NT2/D1 (cell line): ENCODE measurements around the gene PDE1C.

Experiments
- DNase-seq: peaks from one replicate; pipeline ENCODE4 v3.0.0-alpha.2; 2011; ENCODE audit warnings: low read depth, low spot score
- H3K27me3 ChIP-seq: 2 replicates; pipeline ENCODE4 v1.6.0; 2011; ENCODE audit warnings: mild to moderate bottlenecking; ENCODE audit not compliant: insufficient read length, insufficient read depth
- H3K36me3 ChIP-seq: 2 replicates; pipeline ENCODE4 v1.6.1; 2011; ENCODE audit warnings: mild to moderate bottlenecking, low read length, mixed read lengths; ENCODE audit not compliant: insufficient read depth, insufficient read length
- H3K4me1 ChIP-seq: 2 replicates; pipeline ENCODE4 v1.5.1; 2011; ENCODE audit not compliant: insufficient read depth, insufficient read length
- H3K4me3 ChIP-seq: 2 replicates; pipeline ENCODE4 v1.5.1; 2011; ENCODE audit warnings: low read depth; ENCODE audit not compliant: insufficient read length
- H3K9ac ChIP-seq: 2 replicates; pipeline ENCODE4 v1.6.0; 2011; ENCODE audit warnings: low read depth; ENCODE audit not compliant: insufficient read length
- H3K9me3 ChIP-seq: 2 replicates; pipeline ENCODE4 v1.5.1; 2011; ENCODE audit warnings: mild to moderate bottlenecking, low read length; ENCODE audit not compliant: insufficient read depth
- SUZ12 ChIP-seq: IDR thresholded peaks from 2 replicates; pipeline ENCODE4 v1.6.1; 2011; ENCODE audit not compliant: insufficient read length, insufficient read depth; ENCODE audit errors: extremely low read depth
- YY1 ChIP-seq: IDR thresholded peaks from 2 replicates; pipeline ENCODE4 v1.6.1; 2011; ENCODE audit not compliant: insufficient read length, insufficient read depth
- ZNF274 ChIP-seq: IDR thresholded peaks from 2 replicates; pipeline ENCODE4 v1.6.1; 2011; ENCODE audit warnings: mild to moderate bottlenecking, low read depth, low read length

PDE1C gene

GRCh38 chr7:31874631-31875386, 195.4 kb downstream of the PDE1C start:
- Histone ChIP-seq H3K4me3 (no peak overlapping the region), H3K9ac (no peak overlapping the region), H3K9me3 (no peaks in the 10 kb centered on the region), H3K27me3 (no peaks in the 10 kb centered on the region), H3K4me1 (no peaks in the 10 kb centered on the region), H3K36me3 (no peaks in the 10 kb centered on the region)
- DNase-seq, result no peak
- TF ChIP-seq ZNF274, result no peak
- TF ChIP-seq YY1, result no peak
- no peak for TF ChIP-seq SUZ12

- no peaks in the 10 kb centered on the region for H3K36me3 ChIP-seq
- no peak for TF ChIP-seq SUZ12
- TF ChIP-seq YY1, result no peak
- no peak for TF ChIP-seq ZNF274
- no peak overlapping the region for H3K4me3 ChIP-seq
- no peaks in the 10 kb centered on the region for H3K4me1 ChIP-seq
- H3K9ac ChIP-seq, result no peak overlapping the region
- no peaks in the 10 kb centered on the region for H3K27me3 ChIP-seq
- H3K9me3 ChIP-seq, result no peaks in the 10 kb centered on the region
- DNase-seq, result no peak
These were observed 196.2 kb downstream of the PDE1C start for GRCh38 chr7:31873816-31874597.

GRCh38 chr7:31872545-31873370, 197.4 kb downstream of the PDE1C start:
- no peak for TF ChIP-seq SUZ12
- no peak for TF ChIP-seq YY1
- TF ChIP-seq ZNF274, result no peak
- no peaks in the 10 kb centered on the region for H3K36me3 ChIP-seq
- H3K4me1 ChIP-seq, result no peaks in the 10 kb centered on the region
- H3K9me3 ChIP-seq, result no peaks in the 10 kb centered on the region
- no peak overlapping the region for H3K4me3 ChIP-seq
- H3K9ac ChIP-seq, result no peak overlapping the region
- no peaks in the 10 kb centered on the region for H3K27me3 ChIP-seq
- no peak for DNase-seq

- no peak for TF ChIP-seq YY1
- TF ChIP-seq SUZ12, result no peak
- no peak for TF ChIP-seq ZNF274
- Histone ChIP-seq H3K27me3 (no peaks in the 10 kb centered on the region), H3K4me1 (no peaks in the 10 kb centered on the region), H3K9me3 (no peaks in the 10 kb centered on the region), H3K9ac (no peak overlapping the region), H3K4me3 (no peak overlapping the region), H3K36me3 (no peaks in the 10 kb centered on the region)
- no peak for DNase-seq
These were observed 205.6 kb downstream of the PDE1C start for GRCh38 chr7:31864646-31865045.

GRCh38 chr7:31860925-31861324, 209.3 kb downstream of the PDE1C start:
- Histone ChIP-seq H3K27me3 (no peaks in the 10 kb centered on the region), H3K9ac (no peak overlapping the region), H3K36me3 (no peaks in the 10 kb centered on the region), H3K4me3 (no peak overlapping the region), H3K4me1 (no peaks in the 10 kb centered on the region), H3K9me3 (no peaks in the 10 kb centered on the region)
- TF ChIP-seq YY1 (no peak), ZNF274 (no peak), SUZ12 (no peak)
- DNase-seq, result no peak

- TF ChIP-seq ZNF274, result no peak
- no peak for DNase-seq
- no peak overlapping the region for H3K4me3 ChIP-seq
These were observed 212.2 kb downstream of the PDE1C start for GRCh38 chr7:31858055-31858454.

GRCh38 chr7:31857172-31857571, 213.0 kb downstream of the PDE1C start:
- Histone ChIP-seq H3K27me3 (no peaks in the 10 kb centered on the region), H3K9me3 (no peaks in the 10 kb centered on the region), H3K36me3 (no peaks in the 10 kb centered on the region), H3K9ac (no peak overlapping the region), H3K4me3 (no peak overlapping the region), H3K4me1 (no peaks in the 10 kb centered on the region)
- DNase-seq, result no peak
- TF ChIP-seq YY1 (no peak), ZNF274 (no peak), SUZ12 (no peak)

More at GRCh38 chr7:31858055-31858454, 212.2 kb downstream of the PDE1C start:
- Histone ChIP-seq H3K27me3 (no peaks in the 10 kb centered on the region), H3K9me3 (no peaks in the 10 kb centered on the region), H3K9ac (no peak overlapping the region), H3K4me1 (no peaks in the 10 kb centered on the region), H3K36me3 (no peaks in the 10 kb centered on the region)
